ENCODE data around the gene RHOT2.

Gene RHOT2

DNA sequence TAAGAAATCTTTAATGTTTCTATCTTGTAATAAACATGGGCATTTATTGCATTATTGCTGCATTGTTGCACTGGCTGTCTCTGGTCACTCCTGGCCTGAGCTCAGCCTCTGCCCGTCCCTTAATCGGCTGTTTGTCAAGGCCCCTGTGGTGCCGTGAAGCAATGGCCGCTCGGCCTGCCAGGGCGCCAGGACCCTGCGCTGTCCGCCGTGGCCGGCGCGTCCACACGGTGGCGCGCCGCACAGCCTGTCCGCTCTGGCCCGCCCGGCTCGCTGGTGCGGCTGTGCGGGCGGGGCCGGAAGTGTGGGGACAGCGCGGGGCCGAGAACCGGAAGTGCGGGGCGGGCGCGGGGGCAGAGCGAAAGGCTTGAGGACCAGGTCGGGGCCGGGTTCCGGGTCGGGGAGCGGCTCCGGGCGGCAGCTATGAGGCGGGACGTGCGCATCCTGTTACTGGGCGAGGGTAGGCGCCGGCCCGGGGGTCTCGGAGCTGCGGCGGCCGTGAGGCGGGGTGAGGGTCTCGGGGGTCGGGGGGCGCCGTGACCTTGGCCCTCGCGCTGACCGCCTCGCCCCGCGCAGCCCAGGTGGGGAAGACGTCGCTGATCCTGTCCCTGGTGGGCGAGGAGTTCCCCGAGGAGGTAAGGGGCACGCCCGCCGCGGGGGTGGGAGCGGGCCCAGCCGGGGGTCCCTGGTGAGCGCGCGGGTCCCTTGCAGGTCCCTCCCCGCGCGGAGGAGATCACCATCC is at the start of gene RHOT2:
Gene RHOT2 (plus strand): TSS at position 353 of the 739 bp plus-strand sequence. CDS start 68 bp downstream, at position 421.
- DNase-seq: peak; percentile 93

DNA sequence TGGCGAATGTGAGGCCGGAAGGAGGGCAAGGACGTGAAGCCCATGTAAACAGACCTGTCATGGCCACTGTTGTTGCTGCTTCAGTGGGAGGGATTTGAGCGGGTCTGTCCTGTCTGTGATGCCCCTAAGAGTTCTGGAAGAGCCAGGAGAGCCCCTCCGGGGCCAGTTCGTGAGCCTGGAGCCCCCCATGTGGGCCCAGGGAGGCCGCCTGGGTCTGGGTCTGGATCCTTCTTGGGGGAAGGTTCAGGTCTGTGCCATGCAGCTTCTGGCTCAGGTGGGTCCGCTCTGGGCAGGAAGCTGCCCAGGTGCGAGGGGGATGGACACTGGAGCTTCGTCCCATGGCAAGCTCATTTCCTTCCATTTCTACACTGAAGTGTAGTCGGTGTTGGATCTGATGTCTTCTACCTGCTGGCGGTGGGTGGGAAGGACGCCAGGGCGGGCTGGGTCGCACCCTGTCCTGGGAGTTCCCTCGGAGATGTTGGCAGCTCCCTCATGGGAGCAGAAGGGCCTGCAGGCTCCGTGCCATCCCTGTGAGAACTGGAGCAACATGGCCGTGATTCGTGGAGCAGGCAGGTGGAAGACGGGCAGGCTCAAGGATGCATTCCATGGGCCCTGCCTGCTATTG is 48.3 kb upstream of the RHOT2 start:
- no peak for DNase-seq

DNA sequence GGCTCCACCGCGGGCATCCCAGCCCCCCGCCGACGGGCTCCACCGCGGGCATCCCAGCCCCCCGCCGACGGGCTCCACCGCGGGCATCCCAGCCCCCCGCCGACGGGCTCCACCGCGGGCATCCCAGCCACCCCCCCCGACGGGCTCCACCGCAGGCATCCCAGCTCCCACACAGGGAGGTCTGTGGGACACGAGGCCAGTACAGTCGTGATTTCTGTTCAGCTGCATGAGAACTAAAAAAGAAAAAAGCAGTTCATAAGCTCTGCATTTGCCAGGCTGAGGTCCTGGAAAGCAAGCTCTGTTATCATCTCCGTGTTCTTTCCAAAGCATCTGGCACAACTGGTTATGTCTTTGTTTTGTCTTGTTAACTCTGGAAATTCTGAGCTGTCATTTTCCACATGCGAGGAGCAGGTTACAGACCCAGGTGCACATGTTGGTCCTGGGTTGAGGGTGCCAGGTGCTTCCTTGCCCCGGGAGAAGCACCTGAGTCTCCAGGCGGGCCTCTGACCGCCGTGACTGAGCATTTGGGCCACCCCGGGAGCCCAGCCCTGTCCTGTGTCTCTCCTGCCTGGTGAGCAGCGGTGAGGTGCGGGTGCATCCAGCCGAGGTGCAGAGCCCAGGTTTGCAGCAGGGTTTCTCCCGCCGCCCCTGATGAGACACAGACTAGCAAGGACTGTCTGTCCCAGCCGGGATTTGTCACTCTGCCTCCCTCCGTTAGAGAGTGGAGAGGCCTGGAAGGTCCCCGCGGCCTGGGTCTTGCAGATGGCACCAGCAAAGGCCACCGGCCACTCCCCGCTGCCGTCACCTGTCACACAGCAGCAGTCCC is 47.0 kb upstream of the RHOT2 start:
- DNase-seq: no peak

DNA sequence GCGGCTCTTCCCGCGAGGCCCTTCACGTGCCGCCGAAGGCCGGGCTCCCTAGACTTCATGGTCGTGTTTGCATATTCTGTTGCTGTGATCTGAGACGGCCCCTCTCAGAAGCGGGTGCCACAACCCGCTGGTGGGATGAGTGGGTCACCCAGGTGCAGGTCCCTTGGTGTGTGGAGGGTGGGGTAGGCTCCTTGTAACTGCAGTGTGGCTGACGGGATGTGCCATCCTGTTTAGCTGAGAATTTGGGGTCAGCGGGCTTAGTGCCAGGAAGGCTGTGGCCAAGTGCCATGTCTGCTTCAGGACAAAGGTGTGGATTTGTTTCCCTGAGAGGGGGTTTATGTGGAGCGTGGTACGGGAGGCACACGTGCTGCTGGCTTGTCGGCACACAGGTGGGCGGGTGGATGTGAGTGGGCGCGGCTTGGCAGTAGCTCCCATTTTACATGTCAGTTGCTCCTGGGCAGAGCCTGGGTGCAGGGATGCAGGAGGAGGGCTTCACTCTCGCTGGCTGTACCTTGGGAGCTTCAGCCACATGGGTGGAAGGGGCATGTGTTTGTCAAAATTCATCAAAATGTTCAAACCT is 46.3 kb upstream of the RHOT2 start:
- no peak for DNase-seq

DNA sequence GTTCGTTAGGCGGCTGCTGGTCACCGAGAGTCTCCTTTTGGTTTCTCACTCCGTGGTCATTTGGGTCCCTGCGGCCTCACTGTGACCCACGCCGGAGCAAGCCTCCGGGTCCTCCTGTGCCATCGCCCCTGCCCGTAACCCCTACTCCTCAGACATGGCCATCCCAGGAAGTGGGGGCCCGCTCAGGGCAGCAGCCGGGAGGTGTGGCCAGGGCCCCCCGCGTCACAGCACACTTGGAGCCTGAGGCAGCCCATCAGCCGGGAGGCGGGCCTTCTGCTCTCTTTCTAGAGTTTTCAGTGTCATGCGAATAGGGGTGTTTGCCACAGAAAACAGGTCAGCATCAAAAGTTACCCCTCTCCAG is 45.0 kb upstream of the RHOT2 start:
- no peak for DNase-seq

DNA sequence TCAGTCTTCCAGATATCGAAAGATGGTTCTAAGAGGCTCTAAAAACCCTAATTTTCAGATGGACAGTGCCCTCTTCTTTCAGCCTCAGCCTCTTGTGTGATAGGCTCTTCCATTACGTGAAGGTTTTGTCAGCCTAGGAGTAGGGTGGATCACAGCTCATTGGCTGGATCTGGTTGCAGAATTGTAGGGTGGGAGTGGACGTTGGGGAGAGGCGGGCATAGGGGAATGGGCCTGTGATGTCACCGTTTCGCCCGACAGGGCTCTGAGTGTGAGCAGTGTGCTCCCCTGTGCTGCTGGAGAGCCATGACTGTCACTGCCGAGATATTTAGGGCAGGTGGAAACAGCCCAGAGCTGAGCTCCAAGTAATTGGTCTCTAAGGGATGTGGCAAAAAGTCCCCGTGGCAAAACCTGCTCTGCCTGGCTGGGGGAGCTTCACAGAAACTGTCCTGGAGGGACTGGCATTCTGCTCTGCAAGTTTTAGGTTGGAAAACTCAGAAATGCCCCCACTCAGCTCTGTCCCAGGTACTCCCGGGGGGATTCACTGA is 43.3 kb upstream of the RHOT2 start:
- DNase-seq: no peak

DNA sequence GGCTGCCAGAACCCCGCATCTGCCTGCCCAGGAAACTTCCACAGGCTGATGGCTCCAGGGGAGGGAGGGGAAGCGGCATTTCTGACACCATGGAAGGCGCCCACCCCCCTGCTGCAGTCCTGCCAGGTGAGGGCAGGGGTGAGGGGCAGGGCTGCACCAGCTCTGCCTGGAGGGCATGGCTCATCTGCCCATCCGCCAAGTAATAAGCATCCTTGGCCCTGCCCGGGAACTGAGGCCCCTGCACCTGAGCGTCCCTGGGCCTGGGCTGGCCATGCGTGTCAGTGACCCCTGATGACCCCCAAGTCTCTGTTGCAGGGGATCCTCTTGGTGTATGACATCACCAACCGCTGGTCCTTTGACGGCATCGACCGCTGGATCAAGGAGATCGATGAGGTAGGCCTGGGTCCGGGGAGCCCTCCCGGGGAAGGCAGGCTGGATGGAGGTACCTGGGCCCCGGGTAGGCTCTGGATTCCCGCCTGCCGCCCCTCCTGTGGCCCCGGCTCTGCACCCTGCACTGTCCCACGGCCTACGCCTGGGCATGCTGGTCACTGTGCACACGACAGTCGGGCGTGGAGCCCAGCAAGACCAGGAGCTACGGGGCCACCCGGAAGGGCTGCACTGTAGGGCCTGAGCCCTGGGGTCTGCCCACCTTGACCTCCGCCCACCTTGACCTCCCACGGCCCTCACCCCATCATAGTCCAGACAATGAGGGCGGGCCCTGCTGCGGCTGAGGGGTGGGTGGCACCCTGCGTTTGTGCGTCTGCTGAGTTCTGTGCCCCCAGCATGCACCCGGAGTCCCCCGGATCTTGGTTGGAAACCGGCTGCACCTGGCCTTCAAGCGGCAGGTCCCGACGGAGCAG is 42.6 kb upstream of the RHOT2 start:
- no peak for DNase-seq

DNA sequence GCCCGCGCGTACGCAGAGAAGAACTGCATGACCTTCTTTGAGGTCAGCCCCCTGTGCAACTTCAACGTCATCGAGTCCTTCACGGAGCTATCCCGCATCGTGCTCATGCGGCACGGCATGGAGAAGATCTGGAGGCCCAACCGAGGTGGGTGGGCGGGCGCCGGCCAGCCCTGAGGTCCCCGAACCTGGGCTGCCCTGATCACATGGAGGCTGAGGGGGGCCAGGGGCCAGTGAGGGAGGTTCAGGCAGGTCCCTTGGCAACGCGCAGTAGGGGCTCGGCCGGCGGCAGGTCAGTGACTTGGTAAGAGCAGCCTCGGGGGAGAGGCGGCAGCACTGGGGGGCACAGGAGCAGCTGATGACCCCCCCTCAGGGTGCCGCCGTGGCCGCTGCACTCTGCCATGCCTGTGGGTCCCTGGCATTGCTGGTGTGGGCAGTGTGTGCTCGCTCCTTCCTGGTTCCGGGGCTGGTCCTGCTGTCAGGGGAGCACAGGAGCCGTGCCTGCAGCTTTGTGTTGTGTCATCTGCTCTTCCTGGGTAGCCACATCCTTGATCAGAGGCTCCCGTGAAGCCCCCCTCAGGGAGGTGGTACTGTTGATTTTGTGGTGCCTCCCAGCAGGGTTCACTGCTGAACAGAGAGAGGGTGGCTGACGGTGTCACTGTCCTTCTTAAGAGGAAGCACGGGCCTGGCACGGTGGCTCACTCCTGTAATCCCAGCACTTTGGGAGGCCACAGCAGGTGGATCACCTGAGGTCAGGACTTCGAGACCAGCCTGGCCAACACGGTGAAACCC is 41.8 kb upstream of the RHOT2 start:
- no peak for DNase-seq

DNA sequence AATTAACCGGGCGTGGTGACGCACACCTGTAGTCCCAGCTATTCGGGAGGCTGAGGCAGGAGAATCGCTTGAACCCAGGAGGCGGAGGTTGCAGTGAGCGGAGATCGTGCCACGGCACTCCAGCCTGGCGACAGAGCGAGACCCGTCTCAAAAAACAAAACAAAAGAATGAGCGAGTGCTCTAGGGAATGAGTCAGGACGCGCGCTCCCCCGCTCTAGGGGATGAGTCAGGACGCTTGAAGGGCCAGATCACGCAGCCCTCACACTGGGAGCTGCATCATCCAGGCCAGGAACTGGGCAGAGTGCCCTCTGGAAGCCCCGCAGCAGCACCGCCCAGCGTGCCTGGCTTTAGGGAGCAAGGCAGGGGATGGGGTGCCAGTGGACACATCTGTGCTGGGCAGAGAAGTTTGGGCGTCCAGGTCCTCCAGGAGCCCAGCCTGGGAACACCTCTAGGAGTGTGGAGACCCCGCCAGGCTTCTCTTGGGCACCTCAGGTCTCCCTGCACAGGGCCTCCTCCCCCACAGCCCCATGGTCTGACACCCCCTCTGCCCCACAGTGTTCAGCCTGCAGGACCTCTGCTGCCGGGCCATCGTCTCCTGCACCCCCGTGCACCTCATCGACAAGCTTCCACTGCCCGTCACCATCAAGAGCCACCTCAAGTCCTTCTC is 41.0 kb upstream of the RHOT2 start:
- DNase-seq: no peak

DNA sequence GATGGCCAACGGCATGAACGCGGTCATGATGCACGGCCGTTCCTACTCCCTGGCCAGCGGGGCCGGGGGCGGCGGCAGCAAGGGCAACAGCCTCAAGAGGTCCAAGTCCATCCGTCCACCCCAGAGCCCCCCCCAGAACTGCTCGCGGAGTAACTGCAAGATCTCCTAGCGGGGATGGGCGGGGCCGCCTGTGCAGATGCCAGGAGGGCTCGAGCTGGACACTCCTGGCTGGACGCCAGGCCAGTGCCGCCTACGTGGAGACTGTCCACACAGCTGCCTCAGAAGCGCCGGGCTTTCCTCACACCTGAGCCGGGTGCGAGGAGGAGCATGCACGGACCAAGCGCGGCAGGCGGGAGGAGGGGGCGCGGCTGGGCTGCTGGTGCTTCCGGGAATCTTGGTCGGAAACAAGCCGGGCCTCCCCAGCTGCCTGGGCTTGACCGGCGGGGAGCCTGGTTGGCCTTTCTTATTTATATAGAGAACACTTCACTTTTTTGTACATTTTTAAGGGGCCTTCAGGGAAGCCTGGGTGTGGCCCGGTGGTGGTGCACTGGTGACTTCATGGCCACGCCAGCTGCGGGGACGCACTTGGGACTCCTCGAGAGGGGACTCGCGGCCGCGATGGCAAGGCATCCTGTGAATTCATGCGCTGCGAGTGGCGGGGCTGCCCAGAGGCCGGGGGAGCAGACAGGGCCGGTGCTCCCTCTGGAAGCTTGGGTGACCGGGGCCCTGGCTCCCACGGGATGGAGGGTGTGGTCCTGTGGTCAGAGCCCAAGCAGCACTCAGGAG is 40.3 kb upstream of the RHOT2 start:
- no peak for DNase-seq

DNA sequence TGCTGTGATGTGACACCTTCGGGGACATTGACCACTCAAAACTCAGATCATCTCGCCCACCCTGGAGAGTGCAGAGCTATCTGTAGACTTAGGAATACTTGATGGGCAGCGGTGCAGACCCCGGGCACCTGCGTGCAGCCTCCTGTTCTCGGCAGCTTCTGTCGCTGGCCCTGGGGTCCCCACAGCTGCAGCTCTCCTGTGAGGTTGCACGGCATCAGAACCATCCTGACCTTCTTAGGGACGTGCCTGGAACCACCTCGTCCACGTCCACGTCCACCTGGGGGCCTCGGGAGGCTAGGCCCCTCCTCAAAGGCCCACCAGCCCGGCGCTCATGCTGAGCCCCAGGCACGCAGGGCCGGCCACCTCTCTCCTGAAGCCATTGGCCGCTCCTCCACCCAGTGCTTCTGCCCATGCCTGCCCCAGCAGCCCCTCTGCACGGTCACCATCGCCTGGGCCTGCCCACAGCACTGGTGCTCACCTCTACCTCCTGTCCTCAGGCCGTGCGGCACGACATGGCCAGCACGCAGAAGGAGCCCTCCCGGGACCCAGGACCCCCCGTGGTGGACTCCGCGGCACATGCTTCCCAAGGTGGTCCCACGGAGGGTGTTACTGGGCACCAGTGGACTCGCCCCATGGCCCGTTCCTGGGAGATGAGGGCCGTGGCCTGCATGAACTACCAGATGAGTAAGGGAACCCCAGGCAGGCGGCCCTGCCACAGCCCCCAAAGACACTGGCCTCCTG is 39.4 kb upstream of the RHOT2 start:
- no peak for DNase-seq

DNA sequence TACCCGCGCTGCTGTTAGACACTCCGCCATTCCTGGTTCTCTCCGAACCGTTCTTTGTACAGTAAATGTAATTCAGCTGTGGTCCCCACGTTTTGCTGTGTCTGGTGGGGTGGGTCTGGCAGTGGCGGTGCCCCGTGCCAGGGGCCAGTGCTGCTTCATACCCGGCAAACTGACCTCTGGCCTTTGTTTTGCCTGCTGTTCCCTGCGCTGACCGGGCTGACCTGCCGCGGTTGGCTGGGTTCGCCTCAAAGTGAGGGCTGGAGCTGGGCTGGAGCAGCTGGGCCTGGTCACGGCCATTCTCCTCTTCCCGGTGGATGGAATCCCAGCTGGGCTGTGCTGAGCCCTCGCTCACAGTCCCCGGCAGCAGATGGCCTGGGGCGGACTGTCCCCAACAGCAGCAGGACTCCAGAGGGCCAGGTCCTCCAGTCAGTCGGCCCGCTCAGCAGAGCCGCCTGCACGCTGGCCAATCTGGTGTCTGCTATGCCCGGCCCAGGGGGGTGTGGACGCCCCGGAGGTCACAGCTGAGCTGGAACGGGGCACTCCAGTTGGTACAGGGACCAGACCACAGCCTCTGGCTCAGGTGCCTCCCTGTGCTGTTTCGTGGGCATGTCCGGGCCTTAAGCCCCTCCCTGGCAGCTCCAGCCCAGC is 38.6 kb upstream of the RHOT2 start:
- no peak for DNase-seq

DNA sequence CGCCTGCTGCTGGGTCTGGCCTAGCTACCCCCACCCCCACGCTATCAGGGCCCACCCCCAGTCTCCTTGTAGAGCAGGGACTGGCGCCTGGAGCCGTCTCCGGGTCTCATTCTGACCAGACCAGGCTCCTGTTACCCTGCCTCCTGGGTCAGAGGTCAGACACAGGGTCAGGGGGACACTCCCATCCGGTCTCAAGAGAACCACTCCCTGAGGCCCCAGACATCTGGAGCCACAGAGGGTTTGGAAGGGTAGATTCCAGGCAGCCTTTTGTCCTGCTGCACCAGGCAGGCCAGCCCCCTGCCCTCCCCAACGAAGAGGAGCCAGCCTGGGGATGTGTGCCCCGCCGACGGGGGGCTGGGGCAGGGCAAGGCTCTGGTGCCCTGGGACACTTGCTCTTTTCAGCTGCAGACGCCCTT is 38.1 kb upstream of the RHOT2 start:
- DNase-seq: no peak

DNA sequence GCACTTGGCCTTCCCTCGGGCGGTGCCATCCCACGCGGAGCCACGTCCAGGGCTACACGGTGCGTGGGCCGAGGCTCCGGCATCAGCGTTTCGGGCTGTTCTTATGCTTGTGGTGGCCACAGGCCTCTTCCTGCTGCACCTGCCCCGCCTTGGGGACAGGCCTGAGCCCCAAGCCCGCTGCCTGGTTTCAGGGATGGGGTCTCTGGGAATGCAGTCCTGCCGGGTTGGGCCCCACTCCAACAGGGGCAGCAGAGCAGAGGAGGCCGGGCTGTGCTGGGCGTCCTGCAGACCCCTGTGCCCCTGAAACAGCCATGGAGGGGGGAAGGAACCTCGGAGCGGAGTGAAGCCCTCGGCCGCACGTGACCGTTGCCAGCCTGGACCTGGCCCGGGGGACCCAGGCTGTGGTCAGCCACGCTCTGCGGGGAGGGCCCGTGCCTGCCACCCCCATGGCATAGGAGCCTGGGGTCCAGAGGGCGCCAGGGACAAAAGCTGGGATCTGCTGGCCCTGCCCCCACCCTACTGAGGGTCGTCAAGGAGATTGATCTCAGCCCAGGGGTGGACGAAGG is 37.6 kb upstream of the RHOT2 start:
- no peak for DNase-seq

DNA sequence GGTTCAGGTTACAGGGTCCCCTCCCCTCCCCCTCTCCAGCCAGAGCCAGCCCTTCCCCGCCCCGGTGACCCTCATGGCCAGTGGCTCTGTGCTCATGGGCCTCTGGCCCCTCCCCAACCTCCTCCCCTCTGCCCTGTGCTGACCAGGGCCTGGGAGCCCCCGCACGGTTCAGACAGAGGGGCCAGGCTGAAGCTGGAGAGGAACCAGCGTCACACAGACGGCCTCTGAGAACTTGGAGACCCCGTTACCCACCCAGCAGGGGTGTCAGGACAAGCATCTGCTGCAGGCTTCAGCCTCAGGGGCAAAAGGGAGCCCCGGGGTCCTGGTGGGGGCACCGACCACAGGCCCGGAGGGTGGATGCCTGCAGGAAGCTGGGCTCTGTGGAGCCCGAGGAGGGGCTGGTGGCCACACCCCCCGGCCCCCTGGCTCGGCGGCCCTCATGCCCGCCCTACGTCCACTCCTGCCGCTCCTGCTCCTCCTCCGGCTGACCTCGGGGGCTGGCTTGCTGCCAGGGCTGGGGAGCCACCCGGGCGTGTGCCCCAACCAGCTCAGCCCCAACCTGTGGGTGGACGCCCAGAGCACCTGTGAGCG is 37.0 kb upstream of the RHOT2 start, which contains the start of gene WFIKKN1:
Gene WFIKKN1 (plus strand): TSS at position 171 of the 591 bp plus-strand sequence. CDS start 269 bp downstream, at position 440.
- DNase-seq: no peak

DNA sequence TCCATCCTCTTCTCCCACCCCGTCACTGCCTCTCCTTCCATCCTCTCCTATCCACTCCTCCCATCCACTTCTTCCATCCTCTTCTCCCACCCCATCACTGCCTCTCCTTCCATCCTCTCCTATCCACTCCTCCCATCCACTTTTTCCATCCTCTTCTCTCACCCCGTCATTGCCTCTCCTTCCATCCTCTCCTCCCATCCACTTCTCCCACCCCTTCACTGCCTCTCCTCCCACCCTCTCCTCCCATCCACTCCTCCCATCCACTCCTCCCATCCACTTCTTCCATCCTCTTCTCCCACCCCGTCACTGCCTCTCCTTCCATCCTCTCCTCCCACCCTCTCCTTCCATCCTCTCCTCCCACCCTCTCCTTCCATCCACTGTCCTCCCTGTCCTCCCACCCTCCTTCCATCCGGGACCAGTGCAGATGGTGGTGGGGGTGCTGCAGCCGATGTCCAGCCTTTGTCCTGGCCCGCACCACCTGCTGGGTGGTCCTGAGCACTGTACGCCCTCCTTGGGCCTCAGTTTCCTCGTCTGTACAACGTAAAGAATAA is 36.0 kb upstream of the RHOT2 start:
- DNase-seq: no peak

Data from CD4-positive, alpha-beta T cell treated with Interleukin-21 for 1 hour (primary cell).